ENCODE results near the gene RFX2.
"Not testable (repeated sequence)": the region's sequence is repeated elsewhere in the genome, so short reads cannot be mapped to it uniquely, and the experiment has no call there.

RFX2 gene

DNA sequence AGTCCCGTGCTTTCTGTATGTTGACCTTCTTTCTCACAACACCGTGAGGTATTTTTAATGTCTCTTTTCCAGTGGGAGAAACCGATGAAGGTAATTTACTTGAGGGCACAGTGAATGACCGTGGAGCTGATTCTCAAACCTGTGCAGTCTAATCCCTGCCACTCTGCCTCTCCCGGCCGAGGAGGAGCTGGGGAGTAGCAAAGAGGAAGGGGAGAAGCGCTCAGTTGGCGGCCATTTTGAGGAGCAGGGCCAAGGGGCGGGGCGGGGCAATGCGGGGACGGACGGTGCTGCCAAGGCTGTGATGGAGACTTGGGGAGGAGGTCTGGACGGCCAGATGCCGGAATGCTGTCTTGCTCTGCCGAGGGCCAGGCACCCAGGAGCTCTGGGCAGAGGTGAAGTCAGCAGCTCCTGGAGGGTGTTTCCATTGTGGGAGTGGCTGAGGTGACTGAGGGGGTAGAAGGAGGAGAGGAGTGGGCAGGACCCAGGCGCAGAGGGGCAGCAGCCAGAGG is 120.0 kb downstream of the RFX2 start:
- no peak for DNase-seq (ENCODE audit: low read depth)

DNA sequence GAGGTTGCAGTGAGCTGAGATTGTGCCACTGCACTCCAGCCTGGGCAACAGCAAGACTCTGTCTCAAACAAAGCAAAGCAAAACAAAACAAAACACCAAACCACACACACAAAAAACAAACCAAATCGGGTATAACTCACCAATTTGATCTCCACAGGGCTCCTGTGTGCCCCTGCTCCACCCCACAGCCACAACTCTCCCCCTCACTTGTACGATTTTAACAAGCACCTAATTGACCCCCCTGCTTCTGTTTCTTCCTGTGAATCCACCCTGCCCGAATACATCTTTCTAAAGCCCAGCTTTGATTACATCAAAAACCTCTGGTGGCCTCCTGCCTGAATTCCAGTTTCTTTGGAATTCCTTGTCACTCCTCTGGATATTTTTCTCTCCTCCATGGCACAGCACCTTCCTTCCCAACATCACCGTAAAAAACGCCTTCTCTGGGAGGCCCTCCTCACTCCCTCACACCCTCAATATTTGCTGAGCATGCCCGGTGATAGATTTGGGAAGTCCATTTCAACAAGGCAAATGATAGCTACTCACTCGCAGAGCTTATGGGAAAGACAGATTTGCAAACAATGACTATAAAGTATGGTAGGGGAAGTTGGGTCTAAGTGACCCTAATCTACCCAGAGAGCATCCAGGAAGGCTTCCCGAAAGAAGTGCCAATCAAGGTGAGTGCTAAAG is 120.8 kb downstream of the RFX2 start:
- no peak for DNase-seq (ENCODE audit: low read depth)

DNA sequence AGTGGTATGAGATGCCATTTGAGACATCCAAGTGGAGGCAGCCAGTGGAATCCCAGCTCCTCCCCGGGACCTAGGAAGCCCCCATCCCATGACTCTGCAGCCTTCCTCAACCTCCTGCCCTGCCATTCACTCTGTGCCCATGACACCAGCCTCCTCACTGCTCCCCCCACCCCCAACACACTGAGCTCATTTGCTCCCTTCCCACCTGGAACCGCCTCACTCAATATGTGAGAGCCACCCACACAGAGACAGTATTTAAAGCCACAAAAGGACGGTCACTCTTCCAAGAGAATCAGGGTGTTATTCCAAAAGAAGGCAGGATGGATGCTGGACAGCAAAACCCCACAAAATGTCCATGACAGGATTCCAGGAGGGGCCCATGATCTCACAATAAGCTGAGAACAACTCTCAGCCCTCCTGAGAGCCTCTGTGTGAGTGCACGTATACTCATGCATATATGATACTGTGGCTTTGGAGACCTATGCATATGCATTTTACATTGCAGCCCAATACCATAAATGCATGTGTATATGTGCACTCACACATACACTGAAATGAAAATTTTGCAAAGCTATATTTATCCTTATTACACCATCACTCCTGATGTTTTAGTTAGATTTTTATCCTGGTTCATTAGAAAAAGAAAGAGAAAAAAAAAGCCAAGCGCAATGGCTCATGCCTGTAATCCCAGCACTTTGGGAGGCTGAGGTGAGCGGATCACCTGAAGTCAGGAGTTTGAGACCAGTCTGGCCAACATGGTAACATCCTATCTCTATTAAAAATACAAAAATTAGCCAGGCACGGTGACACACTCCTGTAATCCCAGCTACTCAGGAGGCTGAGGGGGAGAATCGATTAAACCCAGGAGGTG is 121.5 kb downstream of the RFX2 start:
- DNase-seq (ENCODE audit: low read depth), result no peak

DNA sequence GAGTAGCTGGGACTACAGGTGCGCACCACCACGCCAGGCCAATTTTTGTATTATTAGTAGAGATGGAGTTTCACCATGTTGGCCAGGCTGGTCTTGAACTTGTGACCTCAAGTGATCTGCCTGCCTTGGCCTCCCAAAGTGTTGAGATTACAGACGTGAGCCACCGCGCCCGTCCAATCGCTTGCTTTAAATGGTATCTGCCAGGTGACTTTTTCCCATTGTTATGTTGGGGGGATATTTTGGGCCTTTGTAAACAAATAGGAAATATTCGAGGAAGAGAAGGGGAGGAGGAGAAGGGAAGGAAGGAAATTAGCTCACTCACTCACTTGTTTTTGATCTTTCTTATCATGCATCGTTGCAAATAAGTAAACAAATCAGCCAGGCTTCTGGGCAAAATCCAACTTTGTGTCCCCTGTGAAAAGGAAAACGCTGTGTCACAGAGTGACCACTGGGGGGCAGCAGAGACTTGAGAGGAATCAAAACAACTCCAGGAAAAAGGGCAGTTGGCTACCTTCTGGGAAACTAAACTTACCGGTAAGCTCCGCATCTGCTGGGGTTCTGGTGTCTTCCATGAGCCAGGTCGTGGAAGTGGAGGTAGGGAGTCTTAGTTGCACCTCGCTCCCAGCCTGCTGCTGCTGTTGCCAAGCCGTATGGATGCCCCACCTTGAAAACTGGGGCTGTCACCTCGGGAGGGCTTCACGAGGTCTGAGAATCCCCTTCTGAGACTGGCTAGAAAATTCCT is 123.1 kb downstream of the RFX2 start:
- DNase-seq (ENCODE audit: low read depth), result peak; percentile 44

DNA sequence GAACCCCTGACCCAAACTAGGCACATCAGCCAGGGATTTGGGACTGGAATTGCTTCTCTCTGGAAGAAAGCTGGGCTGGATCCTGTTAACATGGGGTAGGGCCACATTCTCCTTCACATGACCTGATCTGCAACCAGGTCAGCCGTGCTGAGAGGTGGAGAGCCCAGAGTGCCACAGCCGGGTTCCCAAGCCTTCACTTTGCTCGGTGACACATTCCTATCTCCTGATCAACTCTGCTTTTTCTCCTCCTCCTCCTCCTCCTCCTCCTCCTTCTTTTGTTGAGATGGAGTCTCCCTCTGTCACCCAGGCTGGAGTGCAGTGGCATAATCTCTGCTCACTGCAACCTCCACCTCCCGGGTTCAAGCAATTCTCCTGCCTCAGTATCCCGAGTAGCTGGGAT is 124.5 kb downstream of the RFX2 start:
- not testable (repeated sequence) for DNase-seq (ENCODE audit: low read depth)

DNA sequence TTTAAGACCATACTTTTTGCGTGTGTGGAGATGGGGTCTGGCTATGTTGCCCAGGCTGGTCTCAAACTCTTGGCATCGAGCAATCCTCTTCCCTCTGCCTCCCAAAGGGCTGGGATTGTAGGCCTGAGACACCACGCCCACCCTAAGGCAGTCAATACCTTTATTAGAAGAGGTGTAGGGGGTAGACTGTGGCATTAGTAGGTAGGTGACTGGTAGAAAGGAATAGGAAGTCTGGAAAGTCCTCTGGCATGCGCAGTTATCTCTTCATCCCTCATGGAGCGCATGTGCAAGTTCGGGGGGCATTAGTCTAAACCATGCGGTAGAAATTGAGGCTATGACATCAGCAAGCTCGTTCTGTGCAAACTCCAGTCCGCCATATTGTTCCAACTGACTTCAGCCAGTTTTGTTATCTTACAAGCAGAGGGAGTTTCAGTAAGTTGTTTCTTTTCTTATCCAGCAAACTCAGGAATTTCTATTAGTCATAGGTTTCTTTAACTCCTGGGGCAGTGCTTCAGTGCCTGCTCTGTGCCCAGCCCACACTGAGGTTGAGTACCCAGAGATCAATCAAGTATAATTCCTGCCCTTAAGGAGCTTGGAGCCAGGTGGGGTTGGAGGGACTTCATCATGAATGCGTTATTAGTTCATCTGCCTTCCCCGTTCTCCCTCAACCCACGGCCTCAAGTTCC is 125.1 kb downstream of the RFX2 start:
- no peak for DNase-seq (ENCODE audit: low read depth)

DNA sequence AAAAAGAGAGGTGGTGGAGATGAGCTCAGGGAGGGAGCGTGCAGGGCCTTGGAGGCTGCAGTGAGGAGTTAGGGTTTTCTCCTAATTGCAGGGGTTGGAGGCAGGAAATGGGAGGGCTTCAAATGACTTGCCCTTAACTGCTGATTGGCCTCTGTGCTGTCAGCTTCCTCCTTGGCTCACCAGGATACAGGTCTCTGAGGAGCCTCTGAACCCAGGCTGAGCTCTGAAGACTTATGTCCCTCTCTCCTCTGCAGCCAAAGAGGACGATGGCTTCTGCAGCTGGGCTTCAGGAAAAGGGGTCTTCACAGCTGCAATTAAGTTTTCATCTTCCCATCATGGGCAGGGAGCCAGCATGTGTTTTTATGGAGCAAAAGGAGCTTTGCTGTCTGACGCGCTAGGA is 125.7 kb downstream of the RFX2 start:
- DNase-seq (ENCODE audit: low read depth), result no peak

DNA sequence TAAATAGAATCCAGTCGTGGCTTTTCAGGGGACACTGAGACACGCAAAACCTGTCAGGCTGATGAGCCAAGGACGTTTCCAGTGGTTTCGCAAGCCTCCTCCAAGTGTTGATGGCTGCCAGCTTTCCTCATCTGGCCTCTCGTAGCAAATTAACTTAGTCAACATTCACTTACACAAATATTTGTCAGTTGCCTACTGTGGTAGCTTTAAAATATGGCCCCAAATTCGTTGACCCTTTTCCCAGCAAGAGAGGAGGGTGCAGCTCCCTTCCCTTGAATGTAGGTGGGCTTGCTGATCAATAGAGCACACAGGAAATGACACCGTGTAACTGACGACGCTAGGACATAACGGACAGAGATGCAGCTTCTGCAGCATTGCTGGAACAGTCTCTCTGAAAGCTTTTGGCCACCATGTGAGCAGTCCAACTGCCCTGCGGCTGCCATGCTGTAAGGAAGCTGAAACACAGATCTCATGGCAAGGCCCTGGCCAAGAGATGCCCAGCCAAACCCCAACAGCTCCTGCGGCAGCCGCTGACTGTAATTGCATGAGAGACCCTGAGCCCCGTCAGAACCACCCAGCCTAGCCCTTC is 126.8 kb downstream of the RFX2 start:
- no peak for DNase-seq (ENCODE audit: low read depth)

DNA sequence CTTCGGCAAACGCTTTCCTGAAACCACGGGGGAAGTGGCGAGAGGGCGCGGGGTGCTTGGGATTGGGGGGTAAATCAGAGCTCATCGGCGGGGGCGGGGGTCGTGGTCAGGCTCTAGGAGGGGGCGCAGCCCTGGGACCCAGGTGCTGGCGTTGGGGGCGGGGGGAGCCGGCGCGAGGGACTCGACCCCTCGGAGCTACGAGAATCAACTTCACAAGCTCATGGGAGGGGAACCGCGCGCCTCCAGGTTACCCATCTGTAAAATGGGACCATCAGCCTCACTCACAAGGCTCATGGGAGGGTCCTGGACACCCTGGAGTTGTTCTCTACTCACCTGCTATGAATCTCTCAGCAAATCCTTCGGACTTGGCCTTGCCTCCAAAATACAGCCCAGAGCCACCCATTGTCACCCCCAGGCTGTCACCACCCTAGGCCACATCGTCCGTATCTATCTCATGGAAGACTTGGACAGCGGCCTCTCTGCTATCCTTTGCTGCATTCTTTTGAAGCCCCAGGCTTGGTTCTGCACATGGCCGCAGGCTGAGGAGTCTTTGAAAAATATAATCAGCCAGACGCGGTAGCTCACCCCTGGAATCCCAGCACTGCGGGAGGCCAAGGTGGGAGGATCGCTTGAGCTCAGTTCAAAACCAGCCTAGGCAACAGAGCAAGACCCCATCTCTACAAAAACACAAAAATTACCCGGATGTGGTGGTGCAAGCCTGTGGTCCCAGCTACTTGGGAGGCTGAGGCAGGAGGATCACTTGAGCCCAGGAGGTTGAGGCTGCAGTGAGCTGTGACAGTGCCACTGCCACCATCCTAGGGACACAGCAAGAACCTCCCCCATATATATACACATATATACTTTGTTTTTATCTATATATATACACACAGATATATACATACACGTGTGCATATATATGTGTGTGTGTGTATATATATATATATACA is 131.4 kb downstream of the RFX2 start:
- no peak for DNase-seq (ENCODE audit: low read depth)

DNA sequence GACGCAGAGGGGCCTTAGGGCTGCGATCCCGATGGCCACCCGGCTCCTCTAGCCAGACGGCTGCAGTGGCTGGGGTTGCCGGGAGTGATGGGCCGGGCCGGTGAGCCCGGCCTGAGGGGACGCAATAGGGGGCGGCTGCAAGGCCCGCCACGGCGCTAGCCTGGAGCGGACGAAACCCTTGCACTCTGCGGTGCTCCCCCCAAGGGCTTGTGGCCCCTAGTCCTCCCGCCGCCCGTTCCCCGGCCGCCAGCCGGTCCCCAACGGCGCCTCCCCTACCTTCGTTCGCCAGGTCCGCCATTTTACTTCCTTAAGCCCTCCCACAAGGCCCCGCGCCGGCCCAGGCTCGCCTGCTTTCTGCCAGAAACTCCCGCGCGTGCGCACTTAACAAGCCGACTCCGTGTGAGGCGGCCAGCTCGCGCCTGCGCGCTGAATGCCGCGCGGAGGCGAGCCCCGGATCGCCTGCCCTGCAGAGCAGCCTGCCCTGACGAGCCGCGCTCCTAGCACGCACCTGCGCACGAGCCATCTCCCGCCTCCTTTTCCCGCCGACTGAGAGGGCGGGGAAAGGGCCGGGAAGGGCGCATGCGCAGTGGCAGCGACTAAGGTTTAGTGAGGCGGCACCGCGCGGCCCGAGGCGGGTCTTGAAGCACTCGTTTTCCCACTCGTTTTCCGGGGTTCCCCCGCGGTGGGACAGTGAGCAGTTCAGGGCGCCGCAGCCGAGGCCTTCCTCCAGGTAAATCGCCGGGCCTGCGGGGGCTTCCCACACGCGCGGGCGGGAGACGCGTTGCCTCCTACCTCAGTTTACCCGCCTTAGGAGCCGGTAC is 132.3 kb downstream of the RFX2 start, which contains the start of gene RANBP3:
Gene RANBP3, minus strand, starts transcription at position 356 of the 821 bp plus-strand sequence. Its CDS starts 58 bp downstream, at position 298.
- peak; percentile 81 for DNase-seq (ENCODE audit: low read depth)

DNA sequence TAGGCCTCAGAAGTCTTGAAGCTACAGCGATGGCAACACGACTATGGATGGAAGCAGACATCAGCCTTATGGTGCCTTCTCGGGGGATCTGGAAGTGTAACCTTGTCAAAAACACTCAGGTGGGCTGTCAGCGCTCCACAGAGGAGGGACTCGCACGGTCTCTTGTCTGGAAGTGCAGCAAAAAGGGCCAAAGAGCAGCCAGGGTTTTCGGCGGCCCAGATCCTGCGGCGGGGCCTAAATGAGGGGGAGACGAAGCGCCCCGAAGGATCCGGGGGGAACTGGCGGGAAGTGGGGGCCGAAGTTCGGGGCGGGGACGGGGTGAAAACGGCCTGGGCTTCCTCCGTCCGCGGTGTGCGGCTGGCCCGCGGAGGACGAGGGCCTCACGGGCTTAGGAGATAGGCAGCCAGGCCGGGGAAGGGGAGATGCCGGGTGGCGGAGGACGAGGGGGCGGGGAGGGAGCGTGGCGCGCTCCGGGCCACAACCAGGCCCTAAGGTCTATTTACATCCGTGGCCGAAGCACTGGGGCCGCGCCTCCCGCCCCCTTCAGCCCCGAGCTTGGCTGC is 133.0 kb downstream of the RFX2 start:
- DNase-seq (ENCODE audit: low read depth), result no peak

DNA sequence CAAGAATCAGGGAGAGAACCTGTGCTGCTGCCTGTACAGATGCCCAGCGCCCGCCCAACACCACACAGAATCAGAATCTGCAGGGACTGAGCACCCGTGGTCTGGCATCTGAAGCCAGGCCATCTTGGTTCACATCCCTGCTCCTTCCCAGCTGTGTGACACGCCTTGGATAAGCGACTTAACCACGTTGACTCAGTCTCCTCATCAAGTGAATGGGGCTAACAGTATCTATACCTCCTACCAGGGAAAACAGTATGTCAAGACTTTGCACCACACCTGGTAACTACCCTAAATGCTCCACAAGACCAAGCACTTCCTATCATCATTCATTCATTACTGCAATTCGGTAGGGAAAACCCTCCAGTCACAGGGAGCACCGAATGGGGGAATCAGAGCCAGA is 133.5 kb downstream of the RFX2 start:
- DNase-seq (ENCODE audit: low read depth), result no peak

DNA sequence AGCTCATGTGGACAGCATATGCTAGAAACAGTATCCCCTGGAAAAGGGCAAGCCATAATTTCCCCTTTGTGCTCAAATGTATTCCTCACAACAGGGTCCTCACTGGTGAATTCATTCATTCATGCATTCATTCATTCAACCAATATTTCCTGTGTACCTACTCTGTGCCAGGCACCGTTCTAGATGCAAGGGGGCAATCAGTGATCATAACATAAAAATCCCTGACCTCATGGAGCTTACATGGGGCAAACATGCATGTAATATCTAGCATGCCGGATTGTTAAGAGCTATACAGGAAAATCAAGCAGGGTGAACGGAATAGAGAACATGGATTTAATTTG is 134.9 kb downstream of the RFX2 start:
- DNase-seq (ENCODE audit: low read depth), result no peak

DNA sequence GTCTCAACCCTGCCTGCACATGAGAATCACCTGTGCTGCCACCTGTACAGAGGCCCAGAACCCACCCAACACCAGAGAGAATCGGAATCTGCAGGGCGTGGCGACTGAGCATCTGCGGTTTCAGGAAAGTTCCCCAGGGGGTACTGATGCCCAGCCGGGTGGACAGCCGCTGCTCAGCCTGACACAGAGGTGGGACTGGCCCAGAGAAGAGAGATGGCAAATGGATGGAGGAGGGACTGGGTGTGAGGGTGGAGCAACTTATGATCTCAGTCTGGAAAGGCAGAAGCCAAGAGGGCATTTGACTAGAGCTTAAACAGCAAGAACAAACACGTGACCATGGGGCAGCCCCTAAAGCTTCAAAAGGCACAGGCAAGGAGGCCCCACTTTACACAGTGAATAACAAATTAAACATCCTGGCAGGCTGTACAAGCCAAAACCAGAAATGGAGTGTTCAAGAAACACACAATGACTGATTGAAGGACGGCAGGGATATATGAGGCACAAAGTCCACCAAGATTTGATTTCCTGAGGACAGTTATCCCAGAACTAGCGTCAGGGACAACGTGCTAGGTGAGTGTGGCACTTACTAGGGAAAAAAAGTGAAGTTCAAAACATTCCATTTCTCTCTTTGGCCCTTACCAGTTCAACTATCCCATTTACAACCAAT is 135.4 kb downstream of the RFX2 start:
- no peak for DNase-seq (ENCODE audit: low read depth)

DNA sequence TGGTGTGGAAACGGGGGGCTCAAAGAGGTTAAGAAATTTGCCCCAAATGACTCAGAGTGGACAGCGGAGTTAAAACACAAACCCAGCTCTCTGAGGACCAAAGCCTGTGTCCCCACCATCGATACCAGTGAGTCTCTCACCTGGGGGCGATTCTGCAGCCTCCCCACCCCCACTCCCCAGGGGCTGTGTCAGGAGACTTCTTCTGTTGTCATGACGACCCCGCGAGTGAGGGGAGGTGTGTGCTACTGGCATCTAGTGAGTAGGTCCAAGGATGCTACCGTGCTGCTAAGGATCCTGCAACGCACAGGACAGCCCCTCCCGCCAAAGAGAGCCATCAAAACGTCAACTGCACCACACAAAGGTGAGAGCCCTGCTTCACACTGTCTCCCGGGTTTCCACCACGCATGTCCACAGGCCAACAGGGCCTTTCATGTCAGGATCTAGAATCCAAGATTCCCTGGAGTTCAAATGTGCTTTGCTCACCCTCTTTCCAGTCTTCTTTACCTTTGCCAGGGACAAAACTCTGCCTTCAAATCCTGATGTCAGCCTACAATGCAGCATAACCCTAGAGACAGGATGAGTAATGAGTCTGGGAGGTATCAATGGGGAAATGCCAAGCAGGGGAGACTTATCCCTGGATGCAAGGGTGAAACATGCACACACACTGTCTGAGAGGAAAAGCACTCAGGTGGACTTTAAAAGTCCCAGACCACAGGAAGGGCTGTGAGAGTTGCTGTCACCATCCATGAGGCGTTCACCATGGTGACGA is 136.2 kb downstream of the RFX2 start:
- no peak for DNase-seq (ENCODE audit: low read depth)

DNA sequence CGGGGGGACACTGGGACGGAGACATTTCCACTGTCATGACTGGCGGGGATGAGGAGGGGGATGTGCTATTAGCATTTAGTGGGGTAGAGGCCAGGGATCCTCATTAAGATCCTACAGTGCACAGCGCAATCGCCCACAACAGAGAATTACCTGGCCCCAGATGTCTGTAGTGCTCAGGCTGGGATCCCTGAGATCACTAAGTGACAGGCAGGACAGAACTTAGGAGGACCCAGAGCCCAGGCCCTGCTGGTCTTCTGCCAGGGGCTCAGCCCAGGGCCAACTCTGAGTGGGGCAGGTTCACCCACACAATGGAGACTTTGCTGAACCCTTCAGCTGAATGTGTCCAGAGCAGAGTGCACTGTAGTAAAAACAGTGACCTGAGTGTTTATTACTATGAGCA is 136.9 kb downstream of the RFX2 start:
- DNase-seq (ENCODE audit: low read depth), result no peak

DNA sequence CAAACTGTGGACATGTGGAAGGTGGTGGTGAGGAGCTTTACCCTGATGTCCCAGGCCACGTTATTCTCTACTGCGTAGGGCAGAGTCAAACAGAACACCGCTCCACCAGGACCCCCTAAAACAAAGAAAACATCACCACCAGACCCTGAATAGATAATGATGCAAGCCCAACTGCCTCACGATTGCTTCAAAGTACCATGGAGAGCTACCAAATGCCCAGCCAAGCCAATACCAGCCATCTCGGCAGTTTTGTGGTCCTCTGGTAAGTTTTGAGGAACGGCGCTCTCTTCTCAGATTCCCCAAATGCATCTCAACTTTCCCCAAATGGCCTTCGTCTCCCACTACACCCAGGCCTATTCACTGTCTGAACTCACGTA is 138.0 kb downstream of the RFX2 start:
- DNase-seq (ENCODE audit: low read depth), result no peak

Data from HS-5 (cell line).